HepG2 (cell line): ENCODE measurements around the gene TIGD6. TPM values are rescaled to one million over a fixed set of nuclear protein-coding genes. Genes with fewer than 3 reads are reported as not detected.

Source experiments
- GATAD2A ChIP-seq: IDR thresholded peaks from 2 replicates; pipeline ENCODE4 v1.6.1; 2016
- GTF3A ChIP-seq: sonication (generic); formaldehyde crosslinking; conservative IDR thresholded peaks from 2 replicates; pipeline ENCODE4 v1.4.0; 2020; ENCODE audit warnings: mild to moderate bottlenecking, missing genetic modification reagents
- KLF11 ChIP-seq: IDR thresholded peaks from 2 replicates; pipeline ENCODE4 v1.6.1; 2016; ENCODE audit warnings: missing compliant biosample characterization
- KLF16 ChIP-seq, 2 experiments: sonication (generic) in 1 of 2; formaldehyde crosslinking in 1 of 2; IDR thresholded peaks; 2 replicates each; pipeline versions ENCODE4 v1.6.1 to v1.8.0; 2016 to 2023; ENCODE audit warnings: missing genetic modification reagents in 2 of 2, missing compliant biosample characterization in 1 of 2
- KLF9 ChIP-seq: IDR thresholded peaks from 2 replicates; pipeline ENCODE4 v1.6.1; 2016; ENCODE audit warnings: low read depth
- MIER3 ChIP-seq: IDR thresholded peaks from 2 replicates; pipeline ENCODE4 v1.6.1; 2016; ENCODE audit warnings: missing compliant biosample characterization, borderline replicate concordance
- MIXL1 ChIP-seq: IDR thresholded peaks from 2 replicates; pipeline ENCODE4 v1.6.1; 2016
- RAD21 ChIP-seq: fragments of 450-650 bp; formaldehyde crosslinking; IDR thresholded peaks from 2 replicates; pipeline ENCODE4 v1.5.0; 2020; ENCODE audit warnings: mild to moderate bottlenecking
- STAG1 ChIP-seq: sonication (generic); formaldehyde crosslinking; IDR thresholded peaks from 2 replicates; pipeline ENCODE4 v1.4.0; 2020; ENCODE audit warnings: missing genetic modification reagents
- THRA ChIP-seq: sonication (generic); formaldehyde crosslinking; IDR thresholded peaks from 2 replicates; pipeline ENCODE4 v1.4.0; 2020; ENCODE audit warnings: missing genetic modification reagents, borderline replicate concordance
- XRCC5 ChIP-seq: fragments of 200-400 bp; formaldehyde crosslinking; optimal IDR thresholded peaks from 2 replicates; pipeline ENCODE3; 2017; ENCODE audit warnings: mild to moderate bottlenecking, low read length
- ZNF841 ChIP-seq: sonication (generic); formaldehyde crosslinking; IDR thresholded peaks from 2 replicates; pipeline ENCODE4 v1.8.1; 2023; ENCODE audit warnings: missing genetic modification reagents, borderline replicate concordance
- polyA plus RNA-seq, 8 experiments: library from polyadenylated mRNA; depleted of rRNA in 3 of 8; stranded (reverse) in 7 of 8; unstranded in 1 of 8; fragments of >200 nt; fragmentation: Illumina TruSeq in 4 of 8; extraction: Trizol in 4 of 8; gene quantifications; 2 replicates each; pipeline versions ENCODE4 v1.2.1 to v1.2.3, GENCODE V29; 2011 to 2016; ENCODE audit warnings: low read depth in 4 of 8, missing spikeins in 1 of 8, mixed read lengths in 1 of 8; ENCODE audit not compliant: insufficient read depth in 1 of 8
- total RNA-seq, 5 experiments: library from RNA; depleted of rRNA; stranded (reverse); fragments of >200 nt; fragmentation: Illumina TruSeq; extraction: Trizol; gene quantifications; 2 replicates each; pipeline ENCODE4 v1.2.3, GENCODE V29; 2016; ENCODE audit warnings: low read depth in 1 of 5
- TF ChIP-seq, protein P1 (sequence below): sonication (generic); formaldehyde crosslinking; IDR thresholded peaks from 2 replicates; pipeline ENCODE4 v1.5.0; 2020; ENCODE audit warnings: mild to moderate bottlenecking, missing genetic modification reagents, moderate library complexity

The TIGD6 gene
- total and polyA plus RNA-seq, 2 of the 13 experiments (the other 11 are each of a cell fraction or from before 2014, with no cell fraction given), result 2.1 to 2.9 TPM

DNA sequence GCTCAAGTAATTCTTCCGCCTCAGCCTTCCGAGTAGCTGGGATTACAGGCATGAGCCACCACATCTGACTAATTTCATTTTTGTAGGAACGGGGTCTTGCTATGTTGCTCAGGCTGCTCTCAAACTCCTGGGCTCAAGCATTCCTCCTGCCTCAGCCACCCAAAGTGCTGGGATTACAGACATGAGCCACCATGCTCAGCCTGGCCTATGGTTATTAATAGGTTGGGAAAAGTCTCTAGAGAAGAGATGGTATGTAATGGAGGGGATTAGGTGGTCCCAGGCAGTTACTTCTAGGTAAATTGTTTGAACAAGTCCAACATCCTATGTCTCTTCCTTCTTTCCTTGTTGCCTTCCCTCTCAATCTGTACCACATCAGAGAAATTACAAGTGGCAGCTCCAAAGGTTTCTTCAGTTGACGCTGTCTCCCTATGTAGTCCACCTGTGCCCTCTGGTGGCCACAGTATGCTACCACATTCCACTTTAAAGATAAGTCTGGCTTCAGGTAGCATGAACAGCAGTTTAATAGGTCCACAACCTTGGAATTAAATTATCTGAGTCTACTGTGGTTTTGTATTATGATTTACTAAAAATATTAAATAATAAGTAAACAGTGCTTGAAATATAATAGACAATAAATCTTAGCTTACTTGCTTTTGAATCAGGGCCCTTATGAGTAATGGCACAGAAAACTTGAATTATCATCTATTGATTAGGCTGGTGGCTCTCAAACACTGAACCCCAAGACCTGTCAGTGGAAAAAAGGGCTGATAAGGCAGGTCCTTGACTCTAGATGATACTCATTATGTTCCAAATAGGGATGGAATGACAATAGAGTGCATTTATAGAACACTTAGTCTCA, 9.7 kb downstream of the TIGD6 start (continued):
- TF ChIP-seq, protein P1, sequence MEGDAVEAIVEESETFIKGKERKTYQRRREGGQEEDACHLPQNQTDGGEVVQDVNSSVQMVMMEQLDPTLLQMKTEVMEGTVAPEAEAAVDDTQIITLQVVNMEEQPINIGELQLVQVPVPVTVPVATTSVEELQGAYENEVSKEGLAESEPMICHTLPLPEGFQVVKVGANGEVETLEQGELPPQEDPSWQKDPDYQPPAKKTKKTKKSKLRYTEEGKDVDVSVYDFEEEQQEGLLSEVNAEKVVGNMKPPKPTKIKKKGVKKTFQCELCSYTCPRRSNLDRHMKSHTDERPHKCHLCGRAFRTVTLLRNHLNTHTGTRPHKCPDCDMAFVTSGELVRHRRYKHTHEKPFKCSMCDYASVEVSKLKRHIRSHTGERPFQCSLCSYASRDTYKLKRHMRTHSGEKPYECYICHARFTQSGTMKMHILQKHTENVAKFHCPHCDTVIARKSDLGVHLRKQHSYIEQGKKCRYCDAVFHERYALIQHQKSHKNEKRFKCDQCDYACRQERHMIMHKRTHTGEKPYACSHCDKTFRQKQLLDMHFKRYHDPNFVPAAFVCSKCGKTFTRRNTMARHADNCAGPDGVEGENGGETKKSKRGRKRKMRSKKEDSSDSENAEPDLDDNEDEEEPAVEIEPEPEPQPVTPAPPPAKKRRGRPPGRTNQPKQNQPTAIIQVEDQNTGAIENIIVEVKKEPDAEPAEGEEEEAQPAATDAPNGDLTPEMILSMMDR, result peak; percentile 93
- TF ChIP-seq STAG1 (CRISPR knock-in tag), result peak; percentile 96
- TF ChIP-seq KLF16 (CRISPR knock-in tag; IDR thresholded peaks at IDR 0.05), result 0 out of 4 replicates have a peak, but pooled peaks of 1 of the 2 experiments have one; percentile 37
- no peak for TF ChIP-seq XRCC5
- 0 out of 2 replicates have a peak, but pooled peaks have one; percentile 36 for TF ChIP-seq THRA (CRISPR knock-in tag)
- TF ChIP-seq RAD21 (CRISPR knock-in tag), result peak; percentile 86
- TF ChIP-seq GATAD2A (CRISPR knock-in tag), result 0 out of 2 replicates have a peak, but pooled peaks have one; percentile 26
- TF ChIP-seq MIER3 (CRISPR knock-in tag), result peak; percentile 51; the same call in 1 of the 2 replicates
- TF ChIP-seq KLF9 (CRISPR knock-in tag), result 0 out of 2 replicates have a peak, but pooled peaks have one; percentile 35
- no peak for TF ChIP-seq GTF3A (CRISPR knock-in tag)
- TF ChIP-seq KLF11 (CRISPR knock-in tag), result no peak
- TF ChIP-seq MIXL1 (CRISPR knock-in tag), result peak; percentile 58; the same call in 1 of the 2 replicates
- no peak for TF ChIP-seq ZNF841 (CRISPR knock-in tag)
